Heart right ventricle (tissue), 16 donors: ENCODE data around the gene CLEC9A. TPM values are rescaled to one million over a fixed set of nuclear protein-coding genes. Genes with fewer than 3 reads are reported as not detected.
A peak's percentile ranks its signal among the peaks of the same experiment; 100 is the strongest.

Experiments used
- ATAC-seq, 8 donors: fragments of 200-7000 bp; cut with Tn5 transposase; one replicate each; pipeline ENCODE4 v1.9.1; 2020; ENCODE audit warnings: mild to moderate bottlenecking in 8 of 8, moderate library complexity in 8 of 8, moderate number of reproducible peaks in 1 of 8
- DNase-seq, 2 donors: peaks; one replicate each; pipeline ENCODE4 v3.0.0-alpha.2; 2020
- H3K27ac ChIP-seq, 10 donors: fragments of 200-600 bp; sonication (generic) in 2 of 10; one replicate each; pipeline versions ENCODE4 v1.5.0 to v1.8.0; 2020 to 2022; ENCODE audit warnings: mild to moderate bottlenecking in 3 of 10
- H3K27me3 ChIP-seq, 7 donors: fragments of 200-600 bp; one replicate each; pipeline ENCODE4 v1.8.0; 2021 to 2022; ENCODE audit warnings: mild to moderate bottlenecking in 2 of 7
- H3K36me3 ChIP-seq, 9 donors: fragments of 200-600 bp; sonication (generic) in 1 of 9; one replicate each; pipeline versions ENCODE4 v1.5.0 to v1.8.0; 2020 to 2022; ENCODE audit warnings: mild to moderate bottlenecking in 2 of 9
- H3K4me1 ChIP-seq, 9 donors: fragments of 200-600 bp; sonication (generic) in 1 of 9; one replicate each; pipeline versions ENCODE4 v1.5.0 to v1.8.0; 2020 to 2022; ENCODE audit warnings: mild to moderate bottlenecking in 4 of 9
- H3K4me3 ChIP-seq, 10 donors: fragments of 200-600 bp; sonication (generic) in 2 of 10; one replicate each; pipeline versions ENCODE4 v1.5.0 to v1.8.0; 2020 to 2022; ENCODE audit warnings: mild to moderate bottlenecking in 7 of 10, moderate library complexity in 2 of 10
- H3K9me3 ChIP-seq, 11 donors: fragments of 200-600 bp in 10 of 11; sonication (generic) in 2 of 11; one replicate each; pipeline versions ENCODE4 v1.5.0 to v1.8.0; 2013 to 2022; ENCODE audit warnings: mild to moderate bottlenecking in 2 of 11, control low read depth in 1 of 11, moderate library complexity in 1 of 11
- WGBS, 2 donors: extraction: QIAGEN DNeasy Blood & Tissue Kit; methylation state at CpG; one replicate each; pipeline ENCODE4 v1.1.7; 2013; ENCODE audit warnings: inconsistent platforms in 1 of 2; 5-methylcytosine and 5-hydroxymethylcytosine counted together
- intact Hi-C, 10 donors: fragments of 100-400 bp; cut with DNase I; formaldehyde crosslinking; loops; one replicate each; pipeline versions ENCODE4 v1.11.1 to v1.14.2; 2022
- polyA plus RNA-seq, 2 donors: library from polyadenylated mRNA; stranded (reverse); fragments of 200-250 nt; gene quantifications; one replicate each; pipeline ENCODE4 v1.2.3, GENCODE V29; 2013
- total RNA-seq, 10 donors: library from RNA; stranded (reverse); fragmentation: NEBNext Ultra II Directional in 3 of 10; extraction: Animal tissue kit (Norgen Biotek cat#: 25700) in 3 of 10; gene quantifications; one replicate each; pipeline versions ENCODE4 v1.2.1 to v1.2.4, GENCODE V29; 2021 to 2023
- TF ChIP-seq, protein P1 (sequence below), 9 donors: fragments of 200-600 bp; sonication (generic) in 2 of 9; IDR thresholded peaks; one replicate each; pipeline versions ENCODE4 v1.5.0 to v1.8.0; 2021 to 2022; ENCODE audit warnings: antibody characterized with exemption in 9 of 9, mild to moderate bottlenecking in 5 of 9, moderate library complexity in 1 of 9
- donor health status: Arrhythmogenic right ventricular cardiomyopathy.
- donor health status: ischemic (EF 13 %, LVEDD 7.1; RV severe dilation, severe dysfunction).
- donor health status: healthy with polysubstance abuse.
- donor health status: DM: no; HTN: yes; CAD: no.
- donor health status: DM: no; HTN: no; CAD: no.
- donor health status: ischemic (EF 25% LVEDD 6.9; RV normal size, moderate dysfunction).
- donor health status: ischemic (EF 25% LVEDD 5.7; RV mildly dilated, moderate dysfunction).
- donor health status: healthy.
- donor health status: DM: yes; HTN: yes; CAD: no.
- donor health status: Ischemic cardiomyopathy.
- donor health status: ischemic (EF 35%, LVEDD 5.7; RV mildly dilated, moderate dysfunction).
- donor health status: nonischemic (EF 11% LVEDD 7.7; RV severe dilation, severe dysfunction).
- donor health status: DM: yes; HTN: yes; CAD: no.
- donor health status: PGD.
- donor health status: ischemic (EF 29% LVEDD 5.4; RV normal size, mild dysfunction).
- donor health status: nonischemic (EF 23%, LVEDD 6.1; RV moderate dilation, normal function).

CLEC9A gene
- total and polyA plus RNA-seq, 12 donors = 0.04 to 0.37 (median 0.18) TPM; not detected in 8

DNA sequence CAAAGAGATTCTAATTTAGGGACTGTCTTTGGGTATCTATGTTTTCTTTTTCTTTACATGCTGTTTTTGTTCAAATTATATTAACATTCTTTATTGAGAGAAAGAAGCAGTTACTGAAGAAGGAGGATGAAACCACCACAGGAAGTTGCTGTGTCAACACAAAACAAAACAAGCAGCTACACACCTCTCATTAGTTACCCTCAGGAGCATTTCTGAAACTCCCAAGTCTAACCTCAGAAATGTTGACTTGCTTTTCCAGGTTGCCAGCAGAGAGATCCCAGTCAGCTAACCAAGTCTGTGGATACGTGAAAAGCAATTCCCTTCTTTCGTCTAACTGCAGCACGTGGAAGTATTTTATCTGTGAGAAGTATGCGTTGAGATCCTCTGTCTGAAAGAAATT is 34.8 kb downstream of the CLEC9A start:
- intact Hi-C loops = no loop called here
- no peaks in the 10 kb centered on the region for H3K9me3 ChIP-seq
- TF ChIP-seq, protein P1, sequence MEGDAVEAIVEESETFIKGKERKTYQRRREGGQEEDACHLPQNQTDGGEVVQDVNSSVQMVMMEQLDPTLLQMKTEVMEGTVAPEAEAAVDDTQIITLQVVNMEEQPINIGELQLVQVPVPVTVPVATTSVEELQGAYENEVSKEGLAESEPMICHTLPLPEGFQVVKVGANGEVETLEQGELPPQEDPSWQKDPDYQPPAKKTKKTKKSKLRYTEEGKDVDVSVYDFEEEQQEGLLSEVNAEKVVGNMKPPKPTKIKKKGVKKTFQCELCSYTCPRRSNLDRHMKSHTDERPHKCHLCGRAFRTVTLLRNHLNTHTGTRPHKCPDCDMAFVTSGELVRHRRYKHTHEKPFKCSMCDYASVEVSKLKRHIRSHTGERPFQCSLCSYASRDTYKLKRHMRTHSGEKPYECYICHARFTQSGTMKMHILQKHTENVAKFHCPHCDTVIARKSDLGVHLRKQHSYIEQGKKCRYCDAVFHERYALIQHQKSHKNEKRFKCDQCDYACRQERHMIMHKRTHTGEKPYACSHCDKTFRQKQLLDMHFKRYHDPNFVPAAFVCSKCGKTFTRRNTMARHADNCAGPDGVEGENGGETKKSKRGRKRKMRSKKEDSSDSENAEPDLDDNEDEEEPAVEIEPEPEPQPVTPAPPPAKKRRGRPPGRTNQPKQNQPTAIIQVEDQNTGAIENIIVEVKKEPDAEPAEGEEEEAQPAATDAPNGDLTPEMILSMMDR (IDR thresholded peaks at IDR 0.05) = no peak
- no peaks in the 10 kb centered on the region for H3K27me3 ChIP-seq
- peaks cover 0 to 3% (median 0%) of the 10 kb centered on the region in 9 donors for H3K36me3 ChIP-seq
- H3K4me3 ChIP-seq = no peak overlapping the region
- peaks cover 0 to 36% (median 17%) of the 10 kb centered on the region in 9 donors for H3K4me1 ChIP-seq
- no peak for ATAC-seq
- no peak for DNase-seq
- peak overlapping the region in 2 of 10 donors; percentile 28 to 49 for H3K27ac ChIP-seq
- WGBS, 2 donors = 59 to 67% methylated on average over 4 of the region's 4 CpGs

DNA sequence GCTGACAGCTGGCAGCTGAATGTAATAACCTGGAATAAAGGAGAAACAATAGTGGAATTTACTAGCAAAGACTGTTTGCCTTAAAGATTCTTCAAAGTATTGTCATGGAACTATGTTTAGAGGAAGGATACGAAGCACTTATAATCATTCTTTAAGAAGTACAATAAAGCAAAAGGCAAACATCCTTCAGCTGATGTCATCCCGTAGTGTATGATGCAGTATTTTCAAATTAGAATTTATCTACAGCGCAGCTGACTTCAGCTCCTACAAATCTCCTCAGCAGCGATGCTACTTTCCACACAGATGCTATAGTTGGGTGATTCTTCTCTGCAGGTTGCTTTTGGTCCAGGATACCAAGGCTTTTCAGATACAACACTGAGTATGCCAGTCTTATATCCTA is 36.8 kb downstream of the CLEC9A start:
- ATAC-seq = peak in 3 of 8 donors; percentile 33 to 39 (median 36)
- WGBS, 2 donors = 50 to 62% methylated on average over 4 of the region's 4 CpGs
- H3K9me3 ChIP-seq = no peaks in the 10 kb centered on the region
- intact Hi-C loops = no loop called here
- H3K27ac ChIP-seq = peak overlapping the region in 9 of 10 donors; percentile 46 to 88 (median 81)
- peaks cover 0 to 23% (median 0%) of the 10 kb centered on the region in 9 donors for H3K36me3 ChIP-seq
- DNase-seq = no peak
- TF ChIP-seq, protein P1 (IDR thresholded peaks at IDR 0.05) = no peak
- H3K27me3 ChIP-seq = no peaks in the 10 kb centered on the region
- peak overlapping the region in 1 of 10 donors; percentile 8 for H3K4me3 ChIP-seq
- peaks cover 0 to 36% (median 17%) of the 10 kb centered on the region in 9 donors for H3K4me1 ChIP-seq

DNA sequence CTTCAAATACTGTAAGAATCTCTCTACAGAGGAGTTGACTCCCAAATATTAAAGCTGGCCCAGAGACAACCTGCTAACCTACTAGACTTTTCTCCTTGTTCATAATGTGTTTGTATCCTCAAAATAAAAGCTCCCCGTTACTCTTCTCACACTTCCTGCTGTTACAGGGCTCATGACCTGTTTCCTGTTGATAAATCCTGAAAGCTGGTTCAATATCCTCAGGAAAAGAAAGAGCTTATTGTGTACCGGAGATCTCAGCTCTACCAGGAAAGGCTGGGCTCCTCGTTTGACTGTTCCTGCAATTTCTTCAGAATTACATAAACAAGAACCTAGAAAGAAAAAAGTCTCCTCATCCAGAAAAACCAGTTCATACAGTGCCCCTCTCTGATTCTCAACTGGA is 37.5 kb downstream of the CLEC9A start:
- H3K36me3 ChIP-seq = peaks cover 0 to 27% (median 0%) of the 10 kb centered on the region in 9 donors
- H3K27me3 ChIP-seq = no peaks in the 10 kb centered on the region
- H3K9me3 ChIP-seq = no peaks in the 10 kb centered on the region
- peak overlapping the region; percentile 46 to 88 (median 78) for H3K27ac ChIP-seq
- H3K4me1 ChIP-seq = peaks cover 0 to 36% (median 17%) of the 10 kb centered on the region in 9 donors
- H3K4me3 ChIP-seq = peak overlapping the region in 1 of 10 donors; percentile 8
- DNase-seq = peak in 1 of 2 donors; percentile 29
- 22 to 38% methylated on average over 3 of the region's 3 CpGs for WGBS, 2 donors
- ATAC-seq = peak; percentile 76 to 95 (median 92)
- intact Hi-C loops = loop anchor here in 1 of 10 donors (2.0 kb wide), 1 partner anchor 31 kb away; the partner anchor contains the start of gene CLEC1A
- TF ChIP-seq, protein P1 (IDR thresholded peaks at IDR 0.05) = no peak

DNA sequence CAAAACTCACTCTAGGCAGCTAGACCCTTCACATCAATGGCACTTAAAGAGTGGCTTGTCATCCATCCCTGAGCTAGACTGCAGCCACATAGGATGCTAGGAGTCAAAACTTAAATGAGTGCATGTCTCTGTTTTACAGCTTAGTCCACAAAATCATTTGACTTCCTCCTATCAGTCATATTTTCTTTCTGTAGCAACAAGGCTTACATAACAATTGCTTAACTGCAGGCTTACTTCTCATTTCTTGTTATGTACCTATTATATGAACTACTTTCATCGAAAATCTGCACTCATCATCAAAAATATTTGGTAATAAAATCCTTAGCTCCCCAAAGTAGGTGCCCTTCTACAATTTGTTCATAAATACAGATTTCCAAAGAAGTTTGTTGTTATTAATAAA is 38.2 kb downstream of the CLEC9A start:
- WGBS, 2 donors = 60 to 66% methylated on average over 1 of the region's 1 CpG
- intact Hi-C loops = loop anchor here in 1 of 10 donors (2.0 kb wide), 1 partner anchor 30 kb away; the partner anchor contains the start of gene CLEC1A
- H3K27me3 ChIP-seq = no peaks in the 10 kb centered on the region

More for the DNA sequence above, 38.2 kb downstream of the CLEC9A start:
- H3K9me3 ChIP-seq = no peaks in the 10 kb centered on the region
- H3K36me3 ChIP-seq = peaks cover 0 to 34% (median 0%) of the 10 kb centered on the region in 9 donors
- H3K4me1 ChIP-seq = peaks cover 0 to 36% (median 17%) of the 10 kb centered on the region in 9 donors
- peak overlapping the region; percentile 46 to 88 (median 78) for H3K27ac ChIP-seq
- TF ChIP-seq, protein P1 (IDR thresholded peaks at IDR 0.05) = no peak
- ATAC-seq (peak in 7 of 8 donors; percentile 47 to 75 (median 58)), DNase-seq (no peak)
- H3K4me3 ChIP-seq = peak overlapping the region in 1 of 10 donors; percentile 3
